Stimulated activated CD8-positive, alpha-beta memory T cell treated with anti-CD3 and anti-CD28 coated beads, Interleukin-7, amount 100 ng/mL, for 24 hours (primary cell): ENCODE measurements around the gene SFXN3.

Experiments used
- DNase-seq: peaks from one replicate; pipeline ENCODE4 v3.0.0-alpha.2; 2020; ENCODE audit warnings: low read depth

Gene SFXN3, protein sequence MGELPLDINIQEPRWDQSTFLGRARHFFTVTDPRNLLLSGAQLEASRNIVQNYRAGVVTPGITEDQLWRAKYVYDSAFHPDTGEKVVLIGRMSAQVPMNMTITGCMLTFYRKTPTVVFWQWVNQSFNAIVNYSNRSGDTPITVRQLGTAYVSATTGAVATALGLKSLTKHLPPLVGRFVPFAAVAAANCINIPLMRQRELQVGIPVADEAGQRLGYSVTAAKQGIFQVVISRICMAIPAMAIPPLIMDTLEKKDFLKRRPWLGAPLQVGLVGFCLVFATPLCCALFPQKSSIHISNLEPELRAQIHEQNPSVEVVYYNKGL

DNA sequence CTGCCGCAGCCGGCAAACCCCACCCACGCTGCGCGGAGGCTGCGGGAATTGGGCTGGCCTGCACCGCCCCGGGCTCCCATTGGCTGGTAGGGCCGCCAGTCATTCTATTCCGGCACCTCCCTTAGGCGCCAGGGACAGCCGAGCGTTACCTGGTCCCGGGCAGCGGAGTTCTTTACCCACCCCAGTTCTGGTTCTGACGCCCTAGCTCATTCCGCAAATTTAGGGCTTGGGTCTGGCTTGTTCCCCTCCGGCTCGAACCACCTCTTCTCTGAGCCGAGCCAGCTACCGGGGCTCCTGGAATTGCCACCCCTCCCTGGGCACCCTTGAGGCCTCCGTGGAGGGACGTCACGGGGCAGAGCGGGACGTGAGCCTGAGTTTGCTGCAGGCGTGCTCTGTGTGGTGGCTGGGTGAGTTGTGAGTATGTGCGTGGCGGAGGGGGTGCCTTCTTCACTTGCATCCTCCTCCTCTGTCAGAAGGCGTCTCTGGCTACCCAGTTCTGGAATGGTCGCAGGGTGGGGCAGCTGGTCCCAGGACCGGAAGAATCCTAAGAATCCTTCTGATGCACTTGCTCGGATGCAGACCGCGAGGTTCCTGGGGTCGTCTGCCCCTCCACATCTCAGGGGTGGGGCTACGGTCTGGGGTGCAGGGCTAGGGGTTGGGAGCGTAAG is at the start of gene SFXN3, which contains the start of gene PDZD7:
TSS of gene SFXN3 (plus strand) at position 107 of the 668 bp plus-strand sequence. CDS start 3,461 bp downstream, outside the sequence.
TSS of gene PDZD7 (minus strand) at position 2 of the 668 bp plus-strand sequence. CDS start 910 bp downstream, outside the sequence.
- peak; percentile 94 for DNase-seq

DNA sequence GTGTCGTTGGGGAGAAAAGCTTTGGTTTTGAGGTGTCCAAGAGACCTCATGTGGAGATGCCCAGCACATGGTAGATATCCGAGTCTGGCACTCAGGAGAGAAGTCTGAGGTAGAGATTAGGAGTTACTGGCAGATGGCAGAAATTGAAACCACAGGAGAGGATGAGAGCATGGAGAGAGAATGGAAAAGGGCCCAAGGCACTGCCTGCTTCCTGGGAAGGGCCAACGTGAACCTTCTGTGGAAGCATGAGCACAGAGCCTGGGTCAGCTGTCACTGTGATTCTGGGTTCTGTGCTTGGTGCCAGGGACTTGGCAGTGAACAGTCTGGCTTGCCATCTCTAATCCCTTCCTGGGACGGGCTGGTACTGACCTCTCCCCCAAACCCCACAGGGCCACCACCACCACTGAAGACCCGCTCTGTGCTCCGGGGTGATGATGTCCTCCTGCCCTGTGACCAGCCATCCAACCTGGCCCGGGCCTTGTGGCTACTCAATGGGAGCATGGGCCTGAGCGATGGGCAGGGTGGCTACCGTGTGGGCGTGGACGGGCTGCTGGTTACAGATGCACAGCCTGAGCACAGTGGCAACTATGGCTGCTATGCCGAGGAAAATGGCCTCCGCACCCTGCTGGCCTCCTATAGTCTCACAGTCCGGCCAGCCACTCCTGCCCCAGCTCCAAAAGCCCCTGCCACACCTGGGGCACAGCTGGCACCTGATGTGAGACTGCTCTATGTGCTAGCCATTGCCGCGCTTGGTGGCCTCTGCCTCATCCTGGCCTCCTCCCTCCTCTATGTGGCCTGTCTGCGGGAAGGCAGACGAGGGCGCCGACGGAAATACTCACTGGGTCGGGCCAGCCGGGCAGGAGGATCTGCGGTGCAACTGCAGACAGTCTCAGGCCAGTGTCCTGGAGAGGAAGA is 47.9 kb upstream of the SFXN3 start:
- no peak for DNase-seq

DNA sequence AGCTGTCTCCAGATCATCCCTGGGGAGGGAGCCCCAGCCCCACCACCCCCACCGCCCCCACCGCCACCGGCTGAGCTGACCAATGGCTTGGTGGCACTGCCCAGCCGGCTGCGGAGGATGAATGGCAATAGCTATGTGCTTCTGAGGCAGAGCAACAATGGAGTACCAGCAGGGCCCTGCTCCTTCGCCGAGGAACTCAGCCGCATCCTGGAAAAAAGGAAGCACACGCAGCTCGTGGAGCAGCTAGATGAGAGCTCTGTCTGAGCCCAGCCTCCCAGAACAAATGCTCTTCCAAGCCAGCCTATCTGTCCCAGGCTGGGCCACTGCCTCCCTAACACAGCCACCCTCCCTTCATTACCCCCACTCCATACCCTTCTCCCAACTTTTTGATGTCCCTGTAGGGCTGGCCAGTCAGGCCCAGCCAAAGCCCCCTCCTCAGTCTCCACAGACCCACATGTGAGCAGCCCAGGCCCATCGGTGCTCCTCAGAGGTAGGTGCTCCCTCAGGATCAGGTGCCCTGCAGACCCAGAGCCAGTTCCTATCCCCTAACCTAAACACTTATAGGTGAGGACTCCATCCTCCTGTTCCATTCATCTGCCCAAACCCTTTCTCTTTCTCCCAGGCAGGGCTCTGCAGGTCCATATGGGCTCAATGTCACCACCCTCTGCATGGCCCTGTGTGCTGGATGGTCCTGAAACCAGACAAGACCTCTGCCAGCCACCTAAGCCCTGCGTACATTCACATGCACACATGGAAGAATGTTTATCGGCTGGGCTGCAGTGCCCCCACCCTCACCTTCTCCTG is 47.0 kb upstream of the SFXN3 start:
- no peak for DNase-seq

DNA sequence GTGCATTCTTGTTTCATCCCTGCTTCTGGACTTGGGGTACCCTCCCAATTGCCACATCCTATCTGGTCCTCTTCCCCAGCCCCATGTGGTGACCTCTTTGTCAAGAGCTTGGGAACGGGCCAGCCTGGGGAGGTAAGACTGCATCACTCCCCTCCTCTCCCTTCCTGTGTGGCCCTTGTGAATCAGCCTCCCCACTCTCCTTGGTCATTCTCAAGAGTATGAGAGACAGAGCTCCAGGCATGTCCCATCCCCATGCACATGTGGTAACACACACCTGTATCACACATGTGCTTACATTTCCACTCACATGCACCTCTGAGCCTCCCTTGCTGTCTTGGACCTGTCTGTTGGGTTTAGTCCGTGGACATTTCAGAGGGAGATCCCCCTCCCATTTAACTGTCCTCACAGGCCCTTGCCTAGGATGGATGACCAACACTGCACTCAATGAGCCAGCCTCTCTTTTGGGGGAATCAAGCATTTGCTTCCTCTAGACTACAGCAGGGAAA is 46.3 kb upstream of the SFXN3 start:
- no peak for DNase-seq

DNA sequence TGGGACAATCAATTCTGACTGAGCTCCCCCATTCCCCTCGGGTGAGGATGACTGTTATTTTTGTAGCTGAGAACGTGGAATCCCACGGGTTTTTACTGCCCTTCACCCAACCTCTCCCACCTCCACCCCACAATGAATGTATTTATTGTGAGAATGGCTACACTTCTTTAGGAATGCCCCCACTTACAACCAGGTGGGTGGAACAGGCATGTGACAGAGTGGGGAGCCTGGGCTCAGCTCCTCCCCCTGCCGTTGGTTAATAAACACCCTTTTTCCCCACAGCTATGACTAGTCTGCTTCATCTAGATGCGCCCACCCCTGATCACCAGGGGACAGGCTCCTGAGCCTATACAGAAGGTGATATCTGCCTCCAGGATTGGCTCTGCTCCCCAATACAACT is 45.7 kb upstream of the SFXN3 start:
- no peak for DNase-seq

DNA sequence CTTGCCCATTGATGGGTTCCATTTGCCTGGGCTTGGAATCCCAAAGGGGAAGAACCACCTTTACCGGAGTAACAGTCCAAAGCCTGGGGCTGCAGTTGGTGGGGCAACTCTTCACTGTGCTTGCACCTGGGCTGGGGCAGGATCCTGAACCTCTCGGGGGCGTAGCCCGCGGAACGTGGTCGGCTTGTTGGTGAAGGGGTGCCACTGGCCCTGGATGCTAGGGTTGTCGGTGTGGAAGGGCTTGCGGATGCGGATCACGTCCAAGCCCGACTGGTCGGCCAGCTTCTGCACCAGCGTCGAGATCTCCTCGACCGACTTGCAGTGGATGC is 44.4 kb upstream of the SFXN3 start:
- no peak for DNase-seq

DNA sequence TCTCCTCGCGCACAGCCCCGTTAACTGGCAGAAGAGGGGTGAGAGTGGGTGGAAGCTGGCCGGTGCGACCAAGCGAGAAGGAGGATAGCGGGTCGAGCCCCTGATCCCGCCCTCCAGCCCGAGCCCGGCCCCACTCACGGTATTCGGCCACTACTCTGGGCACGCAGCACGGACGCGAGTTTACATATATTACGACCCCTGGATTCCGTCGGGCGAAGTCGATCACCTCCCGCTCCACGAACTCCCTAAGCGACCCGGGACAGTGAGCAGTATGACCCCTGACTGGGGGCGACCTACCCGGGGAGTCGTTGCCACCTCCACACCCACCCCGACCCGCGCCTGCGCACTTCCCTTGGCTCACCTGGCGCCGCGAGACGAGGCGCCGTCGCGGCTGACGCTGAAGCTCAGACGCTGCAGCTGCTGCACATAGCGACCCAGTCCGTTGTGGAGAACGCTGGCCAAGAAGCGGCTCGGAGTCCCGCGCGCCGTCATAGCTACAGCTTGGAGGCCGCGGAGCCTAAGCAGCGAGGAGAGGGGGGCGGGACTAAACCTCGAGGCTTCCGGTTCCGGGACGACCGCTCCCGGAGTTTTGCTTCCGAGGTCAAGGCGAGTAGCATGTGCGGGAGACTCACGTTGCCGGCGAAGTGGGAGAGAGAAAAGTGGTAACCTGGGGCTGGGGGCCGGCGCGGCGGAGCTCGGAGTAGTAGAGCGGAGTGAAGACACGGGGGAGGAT is 43.9 kb upstream of the SFXN3 start, which contains the start of the genes MRPL43 and TWNK:
TSS of gene MRPL43 (minus strand) at position 546 of the 733 bp plus-strand sequence. CDS start at position 492, 54 bp downstream.
TSS of gene TWNK (plus strand) at position 592 of the 733 bp plus-strand sequence. CDS start 668 bp downstream, outside the sequence.
- peak; percentile 70 for DNase-seq

DNA sequence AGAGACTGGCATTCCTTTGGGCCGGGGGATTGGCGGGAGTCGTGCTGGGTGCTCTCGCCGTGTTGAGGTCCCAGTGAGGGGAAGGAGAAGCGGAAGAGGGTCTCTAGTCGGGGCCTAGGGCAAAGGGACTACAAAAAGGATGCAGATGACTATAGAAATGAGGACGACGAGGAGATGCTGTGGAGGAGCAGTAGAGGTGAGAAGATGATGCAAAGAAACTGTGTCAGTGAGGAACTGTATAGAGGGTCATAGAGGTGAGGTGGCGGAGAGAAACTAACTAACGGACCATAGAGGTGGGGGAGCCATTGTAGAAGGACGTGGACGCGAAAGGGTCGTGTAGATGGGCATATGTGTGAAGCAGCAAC is 43.4 kb upstream of the SFXN3 start:
- no peak for DNase-seq

DNA sequence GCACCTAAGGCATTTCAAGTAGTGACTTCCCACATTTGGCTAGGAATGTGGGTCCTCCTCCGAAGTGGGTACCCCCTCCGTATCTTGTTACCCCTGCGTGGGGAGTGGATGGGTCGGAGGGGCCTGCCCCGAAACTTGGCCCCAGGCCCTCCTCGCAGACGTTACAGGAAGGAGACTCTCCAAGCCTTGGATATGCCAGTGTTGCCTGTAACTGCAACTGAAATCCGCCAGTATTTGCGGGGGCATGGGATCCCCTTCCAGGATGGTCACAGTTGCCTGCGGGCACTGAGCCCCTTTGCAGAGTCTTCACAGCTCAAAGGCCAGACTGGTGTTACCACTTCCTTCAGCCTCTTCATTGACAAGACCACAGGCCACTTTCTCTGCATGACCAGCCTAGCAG is 42.9 kb upstream of the SFXN3 start:
- no peak for DNase-seq

DNA sequence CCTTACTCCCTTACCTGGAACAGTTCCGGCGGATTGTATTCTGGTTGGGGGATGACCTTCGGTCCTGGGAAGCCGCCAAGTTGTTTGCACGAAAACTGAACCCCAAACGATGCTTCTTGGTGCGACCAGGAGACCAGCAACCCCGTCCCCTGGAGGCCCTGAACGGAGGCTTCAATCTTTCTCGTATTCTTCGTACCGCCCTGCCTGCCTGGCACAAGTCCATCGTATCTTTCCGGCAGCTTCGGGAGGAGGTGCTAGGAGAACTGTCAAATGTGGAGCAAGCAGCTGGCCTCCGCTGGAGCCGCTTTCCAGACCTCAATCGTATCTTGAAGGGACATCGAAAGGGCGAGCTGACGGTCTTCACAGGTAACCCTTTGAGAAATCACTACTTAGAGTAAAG is 41.9 kb upstream of the SFXN3 start:
- no peak for DNase-seq

DNA sequence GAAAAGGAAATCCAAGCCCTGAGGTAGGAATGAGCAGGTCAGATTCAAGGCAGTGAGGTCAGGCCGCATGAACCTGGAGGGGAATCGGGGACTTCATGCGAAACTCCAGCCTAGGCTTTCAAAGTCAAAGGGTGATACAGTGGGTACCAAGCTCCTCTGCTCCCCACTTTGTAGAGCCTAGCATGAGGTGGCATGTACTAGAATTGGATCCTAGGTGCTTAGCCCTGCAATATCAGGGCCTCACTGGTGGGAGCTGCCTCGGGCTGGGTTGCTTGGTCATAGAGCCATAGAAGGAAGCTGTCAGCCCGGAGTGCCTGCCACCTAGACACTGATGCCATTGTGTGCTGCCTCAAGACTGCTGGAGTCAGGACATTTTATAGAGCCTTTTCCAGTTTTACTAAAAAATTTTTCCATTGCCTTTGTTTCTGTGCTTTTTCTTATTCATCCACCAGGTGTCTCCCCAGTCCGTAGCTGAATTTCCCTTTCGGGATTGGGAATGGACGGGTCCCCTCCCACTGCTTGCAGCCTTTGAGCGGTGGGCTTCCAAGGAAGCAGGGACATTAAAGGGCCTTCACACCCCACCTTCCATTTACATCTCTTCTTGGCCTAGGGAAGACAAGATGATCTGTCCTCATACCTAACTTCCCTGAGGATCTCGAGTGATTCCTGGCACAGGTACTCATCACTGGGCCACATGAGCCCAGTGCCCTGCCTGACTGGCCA is 36.9 kb upstream of the SFXN3 start:
- DNase-seq = no peak

DNA sequence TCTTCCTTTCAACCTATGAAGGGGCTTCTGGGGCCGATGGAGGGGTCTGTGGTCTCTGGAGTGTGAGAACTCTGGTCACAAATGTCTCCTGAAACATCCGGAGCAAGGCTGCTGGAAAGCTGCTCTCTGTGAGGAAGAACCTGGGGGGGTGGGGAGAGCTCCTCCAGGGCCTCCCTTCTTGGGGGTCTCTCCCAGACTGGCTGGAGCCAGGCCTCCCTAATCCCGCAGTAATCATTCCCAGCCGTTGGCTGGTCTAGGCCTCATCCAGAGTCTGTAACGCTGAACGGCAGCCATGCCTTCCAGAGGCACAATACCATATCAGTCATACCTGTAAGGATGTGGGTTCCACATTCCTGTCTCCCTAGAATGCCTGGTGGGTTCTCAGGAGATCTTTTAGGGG is 35.9 kb upstream of the SFXN3 start:
- no peak for DNase-seq

DNA sequence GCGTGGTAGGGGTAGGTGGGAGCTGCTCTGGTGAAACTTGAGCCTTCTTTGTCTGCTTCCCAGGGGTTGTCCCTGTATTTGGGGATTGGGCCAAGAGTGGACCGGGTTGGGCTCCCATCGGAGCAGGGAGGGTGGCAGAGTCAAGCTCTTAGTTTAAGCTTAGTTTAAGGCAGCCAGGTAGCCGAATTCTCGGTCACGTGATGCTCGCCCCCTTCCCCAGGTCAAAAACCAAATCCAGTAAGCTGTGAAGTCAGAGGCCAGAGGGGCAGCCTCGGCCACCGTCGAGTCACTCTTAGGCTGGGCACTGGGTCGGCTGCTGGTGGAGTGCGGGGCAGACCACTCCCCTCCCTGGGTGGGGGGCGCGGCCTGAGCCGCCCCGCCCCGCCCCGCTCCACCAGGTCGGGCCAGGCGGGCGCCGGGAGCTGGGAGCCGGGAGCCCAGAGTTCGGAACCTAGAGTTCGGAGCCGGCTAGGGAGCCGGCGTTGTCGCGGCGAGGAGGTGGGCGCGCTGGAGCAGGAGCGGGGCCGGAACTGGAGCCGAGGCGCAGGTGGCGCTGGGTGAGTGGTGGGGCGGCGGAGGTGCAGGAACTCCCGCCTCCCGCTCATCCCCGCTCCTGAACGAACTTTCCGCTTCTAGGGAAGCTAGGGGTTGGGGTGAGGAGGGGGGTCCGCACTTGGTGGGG is 34.2 kb upstream of the SFXN3 start:
- no peak for DNase-seq

DNA sequence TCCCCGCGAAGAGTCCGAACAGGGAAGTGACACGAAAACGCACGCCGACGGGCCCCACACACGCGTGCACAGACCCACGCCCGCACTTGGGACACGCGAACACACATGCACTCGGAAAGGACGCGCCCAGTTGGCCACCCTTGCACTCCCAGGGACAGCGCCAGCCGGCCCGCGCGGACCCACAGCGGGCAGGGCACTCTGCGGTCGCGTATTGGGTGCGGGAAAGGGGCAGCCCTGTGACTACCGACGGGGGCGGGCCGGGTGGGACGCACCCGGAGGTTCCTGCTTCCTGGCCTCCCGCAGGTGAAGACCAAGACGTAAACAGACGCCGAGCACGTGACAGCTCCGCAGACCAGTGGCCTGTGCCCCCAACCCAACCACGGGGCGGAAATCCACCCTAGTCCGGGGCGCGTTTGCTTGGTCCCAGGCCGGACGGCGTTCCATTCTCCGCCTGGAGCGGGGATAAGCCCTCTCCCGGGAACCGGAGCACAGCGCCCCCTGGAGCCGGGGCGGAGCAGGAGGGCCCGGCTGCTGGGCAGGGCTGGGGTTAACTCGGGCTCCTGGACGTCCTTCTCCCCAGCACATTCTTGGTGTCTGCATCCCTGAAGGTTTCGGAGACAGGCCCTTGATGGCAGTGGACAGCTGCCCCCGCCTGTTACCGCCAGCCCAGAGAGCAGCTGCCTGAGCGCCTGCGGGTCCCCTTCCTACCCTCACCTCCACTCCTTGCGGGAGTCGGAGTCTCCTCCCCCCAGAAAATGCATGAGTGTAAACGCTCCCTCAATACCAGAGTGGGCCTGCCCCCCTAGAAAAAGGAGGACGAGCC is 33.5 kb upstream of the SFXN3 start:
- peak; percentile 55 for DNase-seq

DNA sequence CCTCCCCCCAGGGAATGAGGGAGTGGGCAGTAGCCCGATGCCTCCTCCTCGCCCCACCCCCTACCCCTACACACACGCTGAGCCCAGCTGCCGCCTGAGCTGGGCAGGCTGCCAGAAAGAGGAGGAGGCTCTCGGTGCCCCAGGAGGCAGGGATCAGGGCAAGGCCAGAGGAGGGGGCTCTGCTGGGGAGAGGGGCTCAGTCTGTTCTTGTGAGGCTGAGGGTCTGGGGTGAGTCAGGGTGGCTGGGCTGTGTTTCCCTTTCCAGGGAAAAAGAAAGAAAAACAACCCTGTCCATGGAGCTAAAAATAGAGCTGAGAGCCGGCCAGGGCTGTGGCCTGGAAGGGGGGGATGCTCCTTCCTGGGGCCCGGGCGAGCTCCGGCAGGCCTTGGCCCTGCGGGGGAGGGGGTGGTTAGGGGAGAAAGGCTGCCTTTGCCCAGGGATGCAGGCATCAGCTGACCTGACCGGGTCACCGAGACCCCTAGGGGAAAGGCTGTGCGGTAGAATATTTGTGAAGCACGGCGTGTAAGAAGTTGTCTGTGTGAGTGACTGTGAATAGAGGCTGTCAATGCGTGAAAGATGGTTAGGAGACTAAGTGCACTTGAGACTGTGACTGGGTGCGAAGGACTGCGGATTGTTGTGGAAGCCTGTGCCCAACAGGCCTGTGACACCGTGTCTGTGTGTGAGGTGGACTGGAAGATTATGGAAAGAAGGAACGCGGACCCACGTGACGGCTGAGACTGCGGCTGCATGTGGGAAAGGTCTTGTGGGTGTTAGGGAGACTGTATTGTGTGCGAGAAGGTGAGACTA is 32.6 kb upstream of the SFXN3 start:
- DNase-seq = no peak

DNA sequence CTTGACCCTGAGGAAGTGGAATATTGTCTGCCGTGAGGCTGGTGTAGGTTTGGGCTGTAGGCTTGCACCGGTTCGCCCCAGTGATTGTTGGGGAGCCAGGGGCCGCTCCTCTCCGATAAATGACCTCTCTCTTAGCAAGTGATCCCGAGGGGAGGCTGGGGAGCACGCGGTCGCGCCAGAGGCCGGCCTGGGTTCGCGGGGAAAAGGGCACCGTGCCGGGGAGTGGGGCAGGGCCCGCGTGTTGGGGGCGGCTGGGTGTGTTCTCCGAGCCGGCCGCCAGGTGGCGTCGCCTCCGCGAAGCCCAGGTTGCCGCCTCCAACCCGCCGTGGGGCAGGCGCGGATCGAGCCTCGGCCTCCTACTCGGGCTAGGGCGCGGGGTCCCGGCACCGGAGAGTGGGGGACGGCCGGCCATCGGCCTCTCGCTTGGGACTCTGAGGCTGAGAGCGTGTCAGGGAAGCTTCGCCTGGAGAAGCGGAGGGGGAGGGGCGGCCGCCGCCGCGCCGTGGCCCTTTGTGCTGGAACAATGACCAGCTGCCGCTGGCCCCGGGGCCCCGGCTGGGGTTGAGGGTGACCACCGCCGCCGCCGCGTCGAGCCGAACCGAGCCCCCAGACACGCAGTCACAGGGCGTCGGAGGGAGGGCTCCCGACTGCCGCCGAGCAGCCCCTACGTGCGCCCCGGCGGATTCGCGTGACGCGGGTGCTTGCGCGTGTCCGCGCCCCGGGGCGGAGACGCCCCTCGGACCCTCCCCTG is 31.9 kb upstream of the SFXN3 start:
- DNase-seq = peak; percentile 43

DNA sequence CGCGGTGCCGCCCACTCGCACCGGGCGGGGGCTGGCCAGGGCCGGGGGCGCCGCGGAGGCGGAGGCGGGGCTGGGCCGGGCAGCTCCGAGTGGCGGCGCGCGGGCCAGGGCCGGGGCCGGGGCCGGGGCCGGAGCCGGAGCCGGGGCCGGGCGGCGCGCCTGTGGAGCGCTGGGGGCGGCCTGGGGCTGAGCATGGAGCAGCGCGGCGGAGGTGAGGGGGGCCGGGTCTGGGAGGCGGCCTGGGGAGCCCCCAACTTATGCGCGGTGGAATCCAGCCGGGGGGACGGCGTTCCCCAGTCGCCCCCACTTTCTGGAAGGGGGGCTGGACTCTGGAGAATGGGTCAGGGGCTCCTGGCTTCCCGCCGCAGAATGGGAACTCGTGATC is 31.3 kb upstream of the SFXN3 start, which contains the start of gene LZTS2:
TSS of gene LZTS2 (plus strand) at position 67 of the 385 bp plus-strand sequence. CDS start 2,731 bp downstream, outside the sequence.
- DNase-seq = no peak
